HG02840 (cell line): ENCODE results near the gene SLC8A1.

Source experiments
- ATAC-seq: cut with Tn5 transposase; IDR thresholded peaks from one replicate; pipeline ENCODE4 v1.9.1; 2021; ENCODE audit warnings: mild to moderate bottlenecking, moderate library complexity, moderate number of reproducible peaks; ENCODE audit not compliant: unreplicated experiment, low FRiP score

Gene SLC8A1

DNA sequence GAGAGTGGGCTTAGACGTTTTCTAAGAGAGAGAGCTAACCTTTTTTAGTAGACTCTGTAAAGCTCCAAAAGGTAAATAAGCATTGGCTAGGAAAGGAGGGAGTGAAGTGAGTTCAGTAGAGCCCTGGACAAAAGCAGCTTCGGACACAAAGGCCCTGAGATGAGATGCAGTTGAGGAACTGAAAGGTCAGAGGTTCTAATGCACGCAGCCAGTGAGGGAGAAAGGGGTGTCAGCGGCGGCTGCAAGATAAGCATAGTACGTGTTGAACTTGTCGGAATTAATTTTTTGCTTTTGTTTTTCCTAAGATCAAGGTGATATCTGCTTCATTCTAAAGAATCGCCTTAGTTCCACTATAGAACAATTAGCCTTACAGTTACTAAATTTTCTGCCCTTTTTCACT is 11.2 kb upstream of the SLC8A1 start:
- no peak for ATAC-seq

DNA sequence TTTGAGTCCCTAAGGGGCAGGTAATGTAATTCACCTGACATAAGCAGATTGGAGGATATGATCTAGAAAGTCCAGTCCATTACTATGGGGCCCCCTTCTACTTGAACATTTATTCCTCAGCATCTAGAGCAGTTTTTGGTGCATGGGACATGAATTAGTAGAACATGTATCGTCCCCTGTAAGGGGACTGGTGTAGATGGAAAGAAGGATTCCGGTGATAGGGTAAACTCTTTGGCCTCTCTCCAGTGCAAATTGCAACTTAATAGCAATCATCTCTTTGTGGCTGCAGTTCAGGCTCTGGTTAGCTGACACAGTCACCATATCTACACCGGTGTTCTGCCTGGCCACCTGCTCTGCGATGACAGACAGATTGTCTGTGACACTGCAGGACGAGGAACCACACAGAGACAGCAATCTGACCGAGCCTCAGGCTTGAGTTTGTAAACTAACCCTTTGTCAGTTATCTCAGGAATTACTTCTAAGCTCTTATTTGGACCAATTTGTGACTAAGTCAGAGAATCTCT is 6.4 kb upstream of the SLC8A1 start:
- ATAC-seq: no peak

DNA sequence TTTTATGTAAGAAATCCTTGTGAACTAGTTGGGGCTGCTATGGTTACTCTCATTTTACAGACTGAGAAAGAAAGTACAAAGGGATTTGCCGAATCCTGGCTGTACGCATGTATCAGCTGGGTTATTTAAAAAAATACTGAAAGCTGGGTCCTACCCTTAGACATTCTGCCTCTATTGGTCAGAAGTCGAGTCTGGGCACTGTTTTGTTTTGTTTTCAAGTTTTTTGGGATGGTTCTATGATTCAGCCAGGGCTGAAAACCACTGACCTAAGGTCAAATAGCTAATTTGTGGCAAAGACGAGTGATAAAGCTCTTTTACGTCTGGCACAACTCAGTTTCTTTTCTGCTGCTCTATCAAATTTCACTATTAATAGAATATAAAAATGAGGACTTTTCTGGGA is 5.9 kb upstream of the SLC8A1 start:
- no peak for ATAC-seq

GRCh38 chr2:40457366-40457765 is 5.5 kb upstream of the SLC8A1 start:
- ATAC-seq: no peak

GRCh38 chr2:40456926-40457325 is 5.0 kb upstream of the SLC8A1 start:
- ATAC-seq: no peak

GRCh38 chr2:40455661-40456060 is 3.8 kb upstream of the SLC8A1 start:
- ATAC-seq: no peak

DNA sequence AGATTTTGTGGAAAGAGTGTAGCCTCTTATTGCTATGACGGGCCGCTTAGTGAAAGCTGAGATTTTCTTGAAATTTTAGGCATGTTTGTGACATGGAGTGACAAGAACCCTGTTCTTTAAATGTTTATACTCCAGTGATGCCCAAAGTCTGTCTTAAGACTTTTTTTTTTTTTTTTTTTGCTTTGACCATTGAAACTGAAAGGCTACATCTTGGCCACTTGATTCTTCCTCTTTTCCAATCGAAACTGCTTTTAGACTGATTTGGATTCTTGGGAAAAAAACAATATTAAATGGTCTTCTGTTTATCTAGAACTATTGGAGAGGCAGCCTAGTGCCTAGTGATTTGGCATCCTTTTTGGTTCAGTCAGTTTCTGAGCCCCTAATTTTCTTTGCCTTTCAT is 2.4 kb upstream of the SLC8A1 start:
- ATAC-seq: no peak

DNA sequence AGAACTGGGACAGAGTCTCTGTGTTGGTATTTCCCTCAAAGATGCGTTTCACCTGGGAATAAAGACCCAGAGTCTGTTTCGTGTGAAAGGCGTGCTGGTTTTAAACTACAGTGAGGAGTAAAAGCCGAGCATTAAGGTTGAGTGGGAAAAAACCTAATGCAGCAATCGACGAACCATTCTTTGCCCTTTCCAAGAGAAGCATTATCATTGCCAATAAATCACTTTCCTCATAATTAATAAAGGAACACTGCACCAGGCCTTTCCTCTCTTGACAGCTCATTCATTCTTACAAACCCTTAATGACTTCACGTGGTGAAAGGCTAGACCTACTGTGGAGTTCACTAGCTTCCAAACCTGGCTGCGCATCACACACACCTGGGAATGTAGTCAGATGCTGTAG is 896 bp upstream of the SLC8A1 start:
- no peak for ATAC-seq

DNA sequence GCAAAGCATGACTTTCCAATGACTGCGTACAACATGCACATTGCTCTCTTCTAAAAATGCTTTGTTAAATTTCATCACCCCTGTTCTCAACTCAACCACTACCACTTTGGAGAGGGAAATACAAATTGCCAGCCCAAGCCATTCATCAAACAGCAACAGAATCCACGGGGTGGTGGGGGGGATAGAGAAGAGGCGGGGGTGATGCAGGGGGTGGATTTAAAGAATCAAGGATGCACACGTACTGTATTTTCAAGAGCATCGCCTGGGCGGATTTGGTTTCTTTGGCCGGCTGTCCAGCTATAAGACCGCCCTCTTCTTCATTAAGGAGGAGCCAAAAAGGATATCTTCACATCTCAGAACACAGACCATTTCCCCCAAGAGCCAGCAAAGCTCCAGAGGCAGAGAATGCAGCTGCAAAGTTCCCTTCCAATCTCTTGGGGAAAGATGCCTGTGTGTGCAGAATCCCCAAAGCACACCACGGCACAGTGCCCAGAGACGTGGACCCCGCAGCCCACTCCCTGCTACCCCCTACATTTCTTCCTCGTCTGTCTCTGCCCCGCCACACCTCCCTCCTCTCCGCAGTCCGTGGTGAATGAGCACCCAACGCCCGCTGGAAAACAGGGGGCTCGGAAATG is 977 bp downstream of the SLC8A1 start:
- ATAC-seq: no peak

- ATAC-seq: no peak
Observed at GRCh38 chr2:40450066-40450795, 1.7 kb downstream of the SLC8A1 start.

DNA sequence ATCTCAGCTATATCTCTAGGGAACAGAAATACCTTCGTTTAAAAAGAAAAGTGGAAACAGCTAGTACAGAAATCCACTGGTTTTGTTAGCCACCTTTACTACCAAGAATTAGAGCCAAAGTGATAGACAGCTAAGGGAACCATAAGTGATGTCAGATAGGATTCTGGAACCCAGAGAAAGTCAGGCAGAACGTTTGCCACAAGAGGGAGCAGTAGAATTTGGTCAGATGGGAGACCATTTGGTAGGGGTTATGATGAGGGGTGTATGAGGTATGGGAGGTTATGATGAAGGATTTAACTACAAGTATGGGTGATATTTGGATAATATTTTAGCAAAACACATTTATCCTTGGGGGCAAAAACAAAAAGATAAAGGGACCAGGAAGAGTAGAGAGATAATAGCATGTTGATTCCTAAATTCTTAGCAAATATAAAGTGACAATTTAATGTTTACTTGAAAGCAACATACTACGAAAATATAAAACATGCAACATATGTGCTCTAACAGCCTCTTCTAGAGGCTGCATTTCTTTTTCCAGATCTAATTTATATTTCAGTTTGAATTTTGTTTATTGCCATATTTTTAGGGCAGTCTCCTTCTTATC is 3.3 kb downstream of the SLC8A1 start:
- no peak for ATAC-seq

- no peak for ATAC-seq
Observed at GRCh38 chr2:40445467-40445866, 6.4 kb downstream of the SLC8A1 start.

DNA sequence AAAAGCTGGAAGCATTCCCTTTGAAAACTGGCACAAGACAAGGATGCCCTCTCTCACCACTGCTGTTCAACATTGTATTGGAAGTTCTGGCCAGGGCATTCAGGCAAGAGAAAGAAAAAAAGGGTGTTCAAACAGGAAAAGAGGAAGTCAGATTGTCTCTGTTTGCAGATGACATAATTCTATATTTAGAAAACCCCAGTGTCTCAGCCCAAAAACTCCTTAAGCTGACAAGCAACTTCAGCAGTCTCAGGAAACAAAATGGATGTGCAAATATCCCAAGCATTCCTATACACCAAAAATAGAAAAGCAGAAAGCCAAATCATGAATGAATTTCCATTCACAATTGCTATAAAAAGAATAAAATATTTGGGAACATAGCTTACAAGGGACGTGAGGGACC is 11.1 kb downstream of the SLC8A1 start:
- ATAC-seq: no peak

- ATAC-seq: no peak
Observed at GRCh38 chr2:40439473-40439872, 12.4 kb downstream of the SLC8A1 start.

DNA sequence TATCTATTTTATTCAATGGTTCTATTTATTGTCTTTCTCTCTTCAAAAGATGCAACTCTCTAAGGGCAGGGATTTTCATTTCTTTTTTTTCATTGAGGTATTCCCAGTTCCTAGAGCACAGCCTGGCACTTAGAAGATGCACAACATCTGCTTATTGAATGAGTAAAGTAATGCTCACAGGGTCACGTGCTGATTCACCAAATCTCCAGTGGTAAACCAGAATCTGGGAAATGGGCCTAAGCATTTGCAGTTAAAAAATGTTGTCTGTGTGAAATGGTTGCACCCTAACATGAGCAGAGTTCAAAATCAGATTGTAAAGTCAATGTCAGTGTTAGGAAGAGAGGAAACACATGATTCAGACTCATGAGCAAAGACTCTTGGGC is 15.8 kb downstream of the SLC8A1 start:
- no peak for ATAC-seq

DNA sequence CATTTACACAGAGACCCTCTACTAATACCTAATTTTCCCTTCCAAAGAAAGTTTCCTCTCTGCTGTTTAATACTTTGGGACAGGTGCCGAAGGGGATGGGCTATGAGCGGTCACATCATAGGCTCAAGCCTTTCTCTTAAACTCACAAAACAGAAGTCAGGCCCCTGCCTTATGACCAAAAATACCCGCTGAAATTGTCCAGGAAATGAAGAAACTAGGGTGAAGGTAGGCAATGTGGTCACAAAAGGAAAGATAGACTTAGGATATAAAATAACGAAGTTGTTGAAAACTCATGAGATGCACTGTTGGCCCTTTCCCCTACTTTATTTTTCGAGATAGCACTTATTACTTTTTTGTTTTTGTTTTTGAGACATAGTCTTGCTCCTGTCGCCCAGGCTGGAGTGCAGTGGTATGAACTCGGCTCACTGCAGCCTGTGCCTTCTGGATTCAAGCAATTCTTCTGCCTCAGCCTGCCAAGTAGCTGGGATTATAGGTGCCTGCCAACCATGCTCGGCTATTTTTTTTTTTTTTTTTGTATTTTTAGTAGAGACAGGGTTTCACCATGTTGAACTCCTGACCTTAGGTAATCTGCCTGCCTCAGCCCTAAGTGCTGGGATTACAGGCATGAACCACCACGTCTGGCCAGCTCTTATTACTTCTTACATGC is 16.3 kb downstream of the SLC8A1 start:
- no peak for ATAC-seq

DNA sequence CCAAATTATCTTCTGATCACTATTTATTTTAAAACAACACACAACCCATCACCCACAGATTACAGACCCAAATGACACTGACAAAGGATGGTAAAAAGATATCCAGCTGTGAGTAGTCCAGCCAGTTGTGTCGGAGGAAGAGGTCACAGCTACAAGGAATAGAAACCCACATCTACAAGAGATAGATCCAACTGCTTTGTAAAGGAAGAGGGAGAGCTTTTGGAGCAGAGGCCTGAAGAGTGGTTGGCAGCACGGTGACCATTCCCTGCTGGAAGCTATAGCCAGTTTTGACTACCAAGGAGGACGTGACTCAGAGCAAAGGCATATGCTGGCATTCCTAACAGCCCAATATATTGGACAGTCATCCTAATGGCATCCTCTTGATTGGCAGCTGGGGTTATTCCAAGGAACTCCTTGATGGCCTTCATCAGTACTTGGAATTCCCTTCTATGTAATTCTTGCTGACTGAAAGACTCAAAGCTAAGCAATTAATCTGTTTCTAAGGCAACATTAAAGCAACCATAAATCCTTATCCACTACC is 17.1 kb downstream of the SLC8A1 start:
- ATAC-seq: no peak

- ATAC-seq: no peak
Observed at GRCh38 chr2:40433736-40434135, 18.2 kb downstream of the SLC8A1 start.

- no peak for ATAC-seq
Observed at GRCh38 chr2:40432921-40433483, 18.9 kb downstream of the SLC8A1 start.

DNA sequence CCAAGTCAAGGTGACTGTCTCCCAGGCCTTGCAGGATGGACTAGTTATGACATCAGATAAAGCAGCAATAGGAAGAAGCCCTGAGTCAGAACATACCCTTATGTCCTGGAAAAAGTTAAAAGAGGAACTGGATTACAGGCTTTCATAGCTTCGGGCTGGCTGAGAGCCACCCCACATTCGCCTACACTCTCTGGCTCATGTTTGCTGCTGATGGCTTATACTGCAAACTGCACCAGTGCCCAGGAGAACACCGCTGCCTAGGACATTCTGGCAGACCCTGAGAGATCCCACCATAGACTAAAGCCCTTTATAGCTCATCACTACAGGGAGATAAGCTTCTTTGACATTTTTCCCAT is 20.3 kb downstream of the SLC8A1 start:
- ATAC-seq: no peak
